ENCODE results near the gene ENOX2. TPM values are rescaled to one million over a fixed set of nuclear protein-coding genes. Genes with fewer than 3 reads are reported as not detected.

ENOX2 gene
- total RNA-seq, 1 donor from 2014 or later = 15.4 TPM

DNA sequence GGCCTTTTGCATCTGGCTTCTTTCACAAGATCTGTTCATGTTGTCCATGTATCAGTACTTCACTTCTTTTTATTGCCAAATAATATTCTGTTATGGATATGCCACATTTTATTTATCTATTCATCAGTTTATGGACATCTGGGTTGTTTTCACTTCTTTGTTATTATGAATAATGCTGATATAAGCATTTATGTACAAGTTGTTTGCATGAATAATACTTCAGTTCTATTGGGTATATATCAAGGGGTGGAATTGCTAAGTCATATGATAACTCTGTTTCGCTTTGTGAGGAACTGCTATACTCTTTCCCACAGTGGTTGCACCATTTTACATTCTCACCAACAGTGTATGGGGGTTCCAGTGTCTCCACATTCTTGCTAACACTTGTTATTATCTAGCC, 310.8 kb downstream of the ENOX2 start:
- no peak overlapping the region for H3K4me3 Mint-ChIP-seq (ENCODE audit: unreplicated experiment)
- no peaks in the 10 kb centered on the region for H3K36me3 Mint-ChIP-seq (ENCODE audit: unreplicated experiment)
- no peaks in the 10 kb centered on the region for H3K27me3 Mint-ChIP-seq (ENCODE audit: unreplicated experiment)
- TF ChIP-seq, protein P1, sequence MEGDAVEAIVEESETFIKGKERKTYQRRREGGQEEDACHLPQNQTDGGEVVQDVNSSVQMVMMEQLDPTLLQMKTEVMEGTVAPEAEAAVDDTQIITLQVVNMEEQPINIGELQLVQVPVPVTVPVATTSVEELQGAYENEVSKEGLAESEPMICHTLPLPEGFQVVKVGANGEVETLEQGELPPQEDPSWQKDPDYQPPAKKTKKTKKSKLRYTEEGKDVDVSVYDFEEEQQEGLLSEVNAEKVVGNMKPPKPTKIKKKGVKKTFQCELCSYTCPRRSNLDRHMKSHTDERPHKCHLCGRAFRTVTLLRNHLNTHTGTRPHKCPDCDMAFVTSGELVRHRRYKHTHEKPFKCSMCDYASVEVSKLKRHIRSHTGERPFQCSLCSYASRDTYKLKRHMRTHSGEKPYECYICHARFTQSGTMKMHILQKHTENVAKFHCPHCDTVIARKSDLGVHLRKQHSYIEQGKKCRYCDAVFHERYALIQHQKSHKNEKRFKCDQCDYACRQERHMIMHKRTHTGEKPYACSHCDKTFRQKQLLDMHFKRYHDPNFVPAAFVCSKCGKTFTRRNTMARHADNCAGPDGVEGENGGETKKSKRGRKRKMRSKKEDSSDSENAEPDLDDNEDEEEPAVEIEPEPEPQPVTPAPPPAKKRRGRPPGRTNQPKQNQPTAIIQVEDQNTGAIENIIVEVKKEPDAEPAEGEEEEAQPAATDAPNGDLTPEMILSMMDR (IDR thresholded peaks at IDR 0.05; ENCODE audit: partially characterized antibody, unreplicated experiment) = no peak
- DNase-seq = no peak
- H3K27ac Mint-ChIP-seq (ENCODE audit: unreplicated experiment) = no peak overlapping the region
- H3K4me1 Mint-ChIP-seq (ENCODE audit: low read depth, unreplicated experiment) = no peaks in the 10 kb centered on the region
- H3K9me3 Mint-ChIP-seq (ENCODE audit: unreplicated experiment) = no peaks in the 10 kb centered on the region

DNA sequence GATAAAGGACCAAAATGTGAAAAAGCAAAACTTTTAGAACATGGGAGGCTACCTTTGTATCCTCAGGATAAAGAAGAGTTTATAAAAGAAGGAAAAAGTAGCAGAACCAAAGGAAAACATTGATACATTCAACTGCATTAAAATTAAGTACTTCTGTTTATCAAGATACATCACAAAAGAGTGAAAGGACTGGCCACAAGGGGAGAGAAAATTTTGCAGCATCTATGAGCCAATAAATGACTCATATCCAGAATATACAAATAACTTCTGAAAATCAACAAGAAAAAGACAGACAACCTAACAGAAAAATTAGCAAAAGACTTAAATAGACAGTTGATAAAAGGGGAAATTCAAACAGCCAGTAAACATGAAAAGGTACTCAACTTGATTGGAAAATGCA, 324.1 kb downstream of the ENOX2 start:
- TF ChIP-seq, protein P1 (IDR thresholded peaks at IDR 0.05; ENCODE audit: partially characterized antibody, unreplicated experiment) = no peak
- no peaks in the 10 kb centered on the region for H3K9me3 Mint-ChIP-seq (ENCODE audit: unreplicated experiment)
- H3K27ac Mint-ChIP-seq (ENCODE audit: unreplicated experiment) = no peak overlapping the region
- H3K27me3 Mint-ChIP-seq (ENCODE audit: unreplicated experiment) = peaks cover 1% of the 10 kb centered on the region
- DNase-seq = no peak
- no peak overlapping the region for H3K4me3 Mint-ChIP-seq (ENCODE audit: unreplicated experiment)
- no peaks in the 10 kb centered on the region for H3K36me3 Mint-ChIP-seq (ENCODE audit: unreplicated experiment)
- no peaks in the 10 kb centered on the region for H3K4me1 Mint-ChIP-seq (ENCODE audit: low read depth, unreplicated experiment)

DNA sequence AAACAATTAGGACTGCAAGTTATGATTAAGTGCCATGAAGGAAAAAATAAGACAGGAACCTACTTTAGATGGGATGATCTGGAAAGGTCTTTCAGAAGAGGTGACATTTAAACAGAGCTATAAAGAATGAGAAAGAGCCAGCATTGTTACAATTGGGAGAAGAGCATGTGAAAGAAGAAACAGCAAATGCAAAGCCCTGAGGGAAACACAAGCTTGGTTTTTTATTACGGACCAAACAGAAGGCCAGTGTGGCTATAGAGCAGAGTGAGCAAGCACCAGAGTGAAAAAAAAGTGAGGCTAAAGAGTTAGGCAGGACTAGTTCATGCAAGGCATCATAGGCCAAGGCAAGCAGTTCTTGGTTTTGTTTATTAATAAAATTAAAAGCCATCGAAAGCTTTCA, 325.6 kb downstream of the ENOX2 start:
- no peaks in the 10 kb centered on the region for H3K36me3 Mint-ChIP-seq (ENCODE audit: unreplicated experiment)
- TF ChIP-seq, protein P1 (IDR thresholded peaks at IDR 0.05; ENCODE audit: partially characterized antibody, unreplicated experiment) = no peak
- DNase-seq = no peak
- H3K4me3 Mint-ChIP-seq (ENCODE audit: unreplicated experiment) = no peak overlapping the region
- H3K27ac Mint-ChIP-seq (ENCODE audit: unreplicated experiment) = no peak overlapping the region
- H3K27me3 Mint-ChIP-seq (ENCODE audit: unreplicated experiment) = peaks cover 1% of the 10 kb centered on the region
- H3K4me1 Mint-ChIP-seq (ENCODE audit: low read depth, unreplicated experiment) = no peaks in the 10 kb centered on the region
- H3K9me3 Mint-ChIP-seq (ENCODE audit: unreplicated experiment) = peaks cover under 1% of the 10 kb centered on the region

DNA sequence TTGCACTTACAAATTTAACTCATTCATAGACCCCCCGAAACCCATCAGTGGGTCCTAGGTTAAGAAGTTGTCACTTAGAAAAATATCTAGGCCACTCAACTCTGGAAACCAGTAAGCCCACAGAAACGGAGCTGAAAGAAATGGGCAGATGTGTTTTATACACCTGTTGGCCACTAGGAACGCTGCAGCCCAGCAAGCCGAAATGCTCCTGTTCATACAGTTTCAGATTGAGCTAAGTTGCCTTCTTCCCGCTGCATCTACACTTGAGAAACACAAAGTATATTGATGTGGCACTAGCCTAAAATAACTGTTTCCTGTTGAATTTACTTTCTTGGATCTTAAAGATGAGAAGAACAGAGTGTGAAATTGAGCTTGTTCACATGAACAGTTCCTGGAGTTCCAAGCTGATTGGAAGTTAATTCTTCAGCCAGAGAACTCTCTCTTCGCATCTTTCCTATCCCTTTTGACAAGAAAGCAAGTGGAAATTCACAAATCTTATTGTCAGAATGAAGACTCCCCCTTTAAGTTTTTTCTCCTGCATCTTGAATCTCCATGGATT, 327.1 kb downstream of the ENOX2 start:
- peaks cover 1% of the 10 kb centered on the region for H3K27me3 Mint-ChIP-seq (ENCODE audit: unreplicated experiment)
- TF ChIP-seq, protein P1 (IDR thresholded peaks at IDR 0.05; ENCODE audit: partially characterized antibody, unreplicated experiment) = peak; percentile 75
- DNase-seq = peak; percentile 37
- H3K9me3 Mint-ChIP-seq (ENCODE audit: unreplicated experiment) = peaks cover 1% of the 10 kb centered on the region
- no peaks in the 10 kb centered on the region for H3K36me3 Mint-ChIP-seq (ENCODE audit: unreplicated experiment)
- no peak overlapping the region for H3K27ac Mint-ChIP-seq (ENCODE audit: unreplicated experiment)
- H3K4me3 Mint-ChIP-seq (ENCODE audit: unreplicated experiment) = no peak overlapping the region
- no peaks in the 10 kb centered on the region for H3K4me1 Mint-ChIP-seq (ENCODE audit: low read depth, unreplicated experiment)

Other genes with a start within 250 kb of the ENOX2 start
- 0.27 TPM for gene ARHGAP36, start 155.1 kb upstream of the ENOX2 start, total RNA-seq (ENCODE audit: unreplicated experiment)

All from glutamatergic neuron (in vitro differentiated cells).